COLO829 (cell line): ENCODE results near the gene SLC6A13.
"Not testable (repeated sequence)": the region's sequence is repeated elsewhere in the genome, so short reads cannot be mapped to it uniquely, and the experiment has no call there.

ENCODE experiments used
- DNase-seq: peaks from one replicate; pipeline ENCODE4 v3.0.0; 2012; ENCODE audit warnings: low spot score

Gene SLC6A13

GRCh38 chr12:262817-263216, at the start of gene SLC6A13:
SLC6A13 (minus strand) TSS chr12:262836; CDS start chr12:260052, 2,784 bp downstream.
- DNase-seq = no peak

DNA sequence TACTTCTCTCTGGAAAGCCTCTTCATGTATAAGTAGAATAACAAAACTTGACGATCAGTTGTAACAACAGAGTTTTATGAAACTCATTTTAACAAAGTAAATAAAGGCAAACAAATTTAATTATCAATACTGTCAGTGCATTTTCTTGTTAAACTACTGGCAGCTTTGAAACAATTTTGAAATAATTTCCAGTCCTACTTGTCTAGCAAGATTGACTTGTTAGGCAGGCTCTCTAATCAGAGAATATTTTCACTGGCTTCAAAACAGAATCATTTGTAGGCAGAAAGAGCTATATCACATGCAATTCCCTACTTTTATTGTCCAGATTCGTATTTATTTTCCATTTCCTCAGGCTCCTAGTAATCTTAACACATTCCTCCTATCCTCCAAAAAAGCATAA, 45.9 kb upstream of the SLC6A13 start:
- DNase-seq = no peak

DNA sequence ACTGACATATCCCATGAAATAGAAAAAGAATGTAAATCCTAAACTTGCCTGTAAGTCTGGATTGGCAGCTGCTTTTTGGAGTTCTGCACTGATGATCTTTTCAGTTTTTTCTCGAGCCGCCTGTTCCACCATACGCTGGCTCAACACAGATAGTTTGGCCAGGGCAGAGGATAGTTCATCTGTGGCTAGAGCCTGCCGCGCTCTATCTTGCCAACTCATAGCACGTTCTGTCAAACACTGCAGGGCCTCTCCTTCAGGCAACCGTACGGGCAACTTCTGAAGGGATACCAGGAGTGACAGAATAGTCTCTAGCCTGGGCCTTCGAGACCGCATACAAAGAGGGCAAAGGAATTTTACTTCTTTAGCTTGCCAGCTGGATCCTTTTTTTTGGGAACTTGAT, 44.8 kb upstream of the SLC6A13 start:
- DNase-seq = no peak

GRCh38 chr12:304805-305204, 42.2 kb upstream of the SLC6A13 start:
- no peak for DNase-seq

DNA sequence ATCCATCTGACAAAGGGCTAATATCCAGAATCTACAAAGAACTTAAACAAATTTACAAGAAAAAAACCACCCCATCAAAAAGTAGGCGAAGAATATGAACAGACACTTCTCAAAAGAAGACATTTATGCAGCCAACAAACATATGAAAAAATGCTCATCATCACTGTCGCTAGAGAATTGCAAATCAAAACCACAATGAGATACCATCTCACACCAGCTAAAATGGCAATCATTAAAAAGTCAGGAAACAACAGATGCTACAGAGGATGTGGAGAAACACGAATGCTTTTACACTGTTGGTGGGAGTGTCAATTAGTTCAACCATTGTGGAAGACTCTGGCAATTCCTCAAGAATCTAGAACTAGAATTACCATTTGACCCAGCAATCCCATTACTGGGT, 40.1 kb upstream of the SLC6A13 start:
- DNase-seq = not testable (repeated sequence)

- not testable (repeated sequence) for DNase-seq
Observed at GRCh38 chr12:300166-300565, 37.5 kb upstream of the SLC6A13 start.

- not testable (repeated sequence) for DNase-seq
Observed at GRCh38 chr12:299511-299910, 36.9 kb upstream of the SLC6A13 start.

DNA sequence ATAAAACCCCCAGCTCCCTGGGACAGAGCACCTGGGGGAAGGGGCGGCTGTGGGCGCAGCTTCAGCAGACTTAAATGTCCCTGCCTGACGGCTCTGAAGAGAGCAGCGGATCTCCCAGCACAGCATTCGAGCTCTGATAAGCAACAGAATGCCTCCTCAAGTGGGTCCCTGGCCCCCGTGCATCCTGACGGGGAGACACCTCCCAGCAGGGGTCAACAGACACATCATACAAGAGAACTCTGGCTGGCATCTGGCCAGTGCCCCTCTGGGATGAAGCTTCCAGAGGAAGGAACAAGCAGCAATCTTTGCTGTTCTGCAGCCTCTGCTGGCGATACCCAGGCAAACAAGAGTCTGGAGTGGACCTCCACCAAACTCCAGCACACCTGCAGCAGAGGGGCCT, 35.4 kb upstream of the SLC6A13 start:
- DNase-seq = not testable (repeated sequence)

DNA sequence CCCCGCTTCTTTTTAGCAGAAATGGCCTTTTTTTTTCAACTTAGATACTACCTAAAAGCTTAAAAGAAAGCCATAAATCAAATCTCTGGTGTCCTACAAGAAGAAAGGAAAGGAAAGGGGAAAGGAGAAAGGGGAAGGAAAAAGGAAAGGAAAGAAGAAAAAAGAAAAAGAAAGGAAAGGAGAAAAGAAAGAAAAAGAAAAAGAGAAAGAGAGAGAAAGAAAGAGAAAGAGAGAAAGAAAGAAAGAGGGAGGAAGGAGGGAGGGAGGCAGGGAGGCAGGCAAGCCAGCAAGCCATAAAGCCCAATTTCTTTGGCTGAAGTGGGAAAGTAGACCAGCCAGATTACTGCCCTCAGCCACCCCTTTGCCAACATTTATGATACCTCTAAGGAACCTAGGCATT, 32.5 kb upstream of the SLC6A13 start:
- no peak for DNase-seq

- DNase-seq = no peak
Observed at GRCh38 chr12:293199-293598, 30.6 kb upstream of the SLC6A13 start.

DNA sequence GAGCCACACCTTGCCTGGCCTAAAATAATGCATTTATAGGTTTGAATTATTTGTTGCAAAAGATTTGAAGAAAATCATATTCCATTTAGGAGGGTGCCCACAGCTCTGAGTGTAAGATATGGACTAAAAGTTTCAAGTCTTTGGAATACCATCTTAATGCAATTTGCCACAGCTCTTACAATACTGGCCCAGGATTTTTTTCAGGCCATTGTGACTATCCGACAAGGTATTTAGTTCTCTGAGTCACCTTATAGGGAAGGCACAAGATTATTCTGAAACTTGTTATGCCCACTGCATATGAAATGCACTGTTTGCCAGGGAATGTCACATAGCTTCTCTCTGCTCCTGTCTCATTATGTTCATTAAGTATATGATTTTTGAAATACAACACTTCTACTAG, 29.6 kb upstream of the SLC6A13 start:
- no peak for DNase-seq

GRCh38 chr12:291153-291723, 28.6 kb upstream of the SLC6A13 start:
- DNase-seq = no peak

DNA sequence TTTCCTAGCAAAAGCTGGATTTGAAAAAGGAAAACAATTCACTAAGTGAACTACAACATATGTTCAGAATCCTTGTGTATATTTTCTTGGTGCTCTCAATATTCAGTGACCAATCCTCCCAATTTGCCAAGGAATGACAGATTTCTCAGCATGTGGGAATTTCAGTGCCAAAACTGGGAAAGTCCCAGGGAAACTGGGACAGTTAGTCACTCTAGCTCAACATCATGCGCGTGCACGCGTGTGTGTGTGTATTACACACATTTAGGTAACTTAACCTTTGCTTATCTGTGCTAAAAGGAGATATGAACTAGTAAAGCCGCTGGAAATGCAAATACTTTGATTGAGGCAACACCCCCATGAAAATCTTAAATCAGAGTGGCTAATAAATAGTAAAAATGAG, 26.1 kb upstream of the SLC6A13 start:
- no peak for DNase-seq

DNA sequence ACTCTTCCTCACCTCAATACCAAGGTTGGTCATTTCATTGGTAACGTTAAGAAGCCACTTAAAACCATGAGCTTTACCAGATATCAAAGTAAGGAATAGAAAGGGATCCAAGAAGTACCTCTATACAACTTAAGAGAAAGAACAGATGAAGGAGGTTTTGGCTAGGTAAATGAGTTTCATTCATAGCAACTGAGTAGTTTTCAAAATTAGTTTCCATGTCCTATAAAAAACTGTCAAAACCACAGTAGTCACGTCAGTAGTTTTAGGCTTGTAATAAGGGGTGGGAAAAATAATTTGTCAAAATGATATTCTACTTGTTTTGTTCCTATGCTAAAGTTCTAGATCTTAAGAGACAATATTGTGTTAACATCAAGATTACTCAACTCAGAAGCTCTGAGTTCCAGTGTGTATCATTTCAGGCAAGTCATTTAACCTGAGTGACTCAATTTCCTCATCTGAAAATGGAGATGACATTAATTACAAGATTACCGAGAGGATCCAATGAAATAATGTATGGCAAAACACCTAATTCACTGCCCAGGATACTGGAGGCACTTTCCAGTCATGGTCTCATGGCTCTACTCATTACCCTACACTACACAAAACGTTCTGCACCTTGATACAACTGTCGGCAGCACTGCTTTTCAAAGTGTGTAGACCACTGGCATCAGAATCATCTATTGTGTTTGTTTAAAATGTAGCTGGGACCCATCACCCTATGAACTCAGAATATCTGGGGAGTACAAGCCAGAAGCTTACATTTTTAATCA, 24.1 kb upstream of the SLC6A13 start:
- DNase-seq = no peak

- DNase-seq = no peak
Observed at GRCh38 chr12:278046-278445, 15.4 kb upstream of the SLC6A13 start.

GRCh38 chr12:275812-276211, 13.2 kb upstream of the SLC6A13 start:
- DNase-seq = no peak

GRCh38 chr12:273382-273781, 10.7 kb upstream of the SLC6A13 start:
- DNase-seq = no peak

DNA sequence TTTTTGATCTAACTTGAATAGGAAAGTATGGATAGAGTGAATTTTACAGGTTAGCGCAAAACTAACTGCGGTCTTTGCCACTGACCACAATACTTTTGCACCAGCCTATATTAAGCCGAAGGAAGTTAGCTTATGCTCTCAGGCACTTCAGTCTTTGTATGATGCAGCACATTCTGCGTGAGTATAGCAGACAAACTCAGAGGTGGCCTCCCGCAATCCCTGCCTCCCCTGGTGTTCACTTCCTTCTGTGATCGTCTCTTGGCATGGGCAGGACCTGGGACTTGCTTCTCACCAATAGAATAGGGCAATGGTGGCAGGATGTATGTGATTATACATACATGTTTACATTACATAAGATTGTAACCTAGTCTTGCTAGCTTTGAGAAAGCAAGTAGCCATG, 10.3 kb upstream of the SLC6A13 start:
- no peak for DNase-seq

- no peak for DNase-seq
Observed at GRCh38 chr12:271161-271560, 8.5 kb upstream of the SLC6A13 start.

- no peak for DNase-seq
Observed at GRCh38 chr12:269191-269590, 6.6 kb upstream of the SLC6A13 start.

DNA sequence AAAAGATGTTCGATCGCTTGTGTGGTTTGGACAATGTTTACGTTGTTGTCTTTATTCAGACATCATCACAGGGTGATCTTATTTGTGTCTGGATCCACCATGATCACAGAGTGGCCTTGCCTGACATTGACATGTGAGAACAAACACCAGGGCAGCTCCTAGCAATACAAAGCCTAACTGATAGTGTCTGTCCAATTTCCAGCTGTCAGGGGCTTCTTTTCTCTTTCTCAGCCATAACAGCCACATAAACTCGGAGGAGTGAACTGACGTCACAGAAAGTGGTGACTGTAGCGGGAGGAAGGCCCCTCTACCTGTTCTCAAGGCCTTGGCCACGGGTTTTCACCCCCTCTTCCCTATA, 5.8 kb upstream of the SLC6A13 start:
- no peak for DNase-seq

- DNase-seq = no peak
Observed at GRCh38 chr12:267581-268482, 5.2 kb upstream of the SLC6A13 start.

DNA sequence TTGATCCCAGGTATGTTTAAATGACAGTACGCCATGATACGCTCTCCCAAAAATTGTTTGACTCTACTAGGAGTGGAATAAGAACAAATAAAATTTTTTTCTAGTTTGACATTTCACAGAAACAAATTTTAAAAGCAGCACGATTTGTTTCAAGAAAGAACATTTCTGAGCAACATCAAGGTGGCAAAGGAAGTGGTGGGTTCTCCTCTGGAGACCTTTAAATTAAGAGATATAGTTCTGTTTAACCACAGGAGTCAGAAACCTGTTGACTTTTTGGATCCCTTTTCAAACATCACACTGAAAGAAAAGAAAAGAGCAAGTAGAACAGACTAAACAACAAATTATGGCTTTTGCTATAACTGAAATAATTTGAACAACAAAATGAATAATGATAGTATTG, 2.5 kb upstream of the SLC6A13 start:
- DNase-seq = no peak
